HG03108 (cell line): ENCODE data around the gene GRK2.
"Not testable (repeated sequence)": the region's sequence is repeated elsewhere in the genome, so short reads cannot be mapped to it uniquely, and the experiment has no call there.

Experiments used
- ATAC-seq: cut with Tn5 transposase; IDR thresholded peaks from one replicate; pipeline ENCODE4 v1.9.1; 2021; ENCODE audit warnings: moderate library complexity; ENCODE audit not compliant: unreplicated experiment

Gene GRK2

GRCh38 chr11:67253872-67254624, 12.2 kb upstream of the GRK2 start:
- no peak for ATAC-seq

DNA sequence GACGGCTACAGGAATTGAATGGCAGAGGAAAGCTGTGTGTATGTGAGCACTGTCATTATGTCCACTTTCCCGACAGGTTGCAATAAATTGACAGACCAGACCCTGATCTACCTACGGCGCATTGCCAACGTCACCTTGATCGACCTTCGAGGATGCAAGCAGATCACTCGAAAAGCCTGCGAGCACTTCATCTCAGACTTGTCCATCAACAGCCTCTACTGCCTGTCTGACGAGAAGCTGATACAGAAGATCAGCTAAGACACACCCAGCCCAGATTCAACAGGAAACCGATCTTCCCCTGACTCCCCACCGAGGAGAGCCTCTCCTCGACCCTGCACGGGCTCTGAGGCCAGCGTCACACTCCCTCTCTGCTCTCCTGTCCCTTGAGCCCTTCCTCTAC, 11.5 kb upstream of the GRK2 start:
- no peak for ATAC-seq

DNA sequence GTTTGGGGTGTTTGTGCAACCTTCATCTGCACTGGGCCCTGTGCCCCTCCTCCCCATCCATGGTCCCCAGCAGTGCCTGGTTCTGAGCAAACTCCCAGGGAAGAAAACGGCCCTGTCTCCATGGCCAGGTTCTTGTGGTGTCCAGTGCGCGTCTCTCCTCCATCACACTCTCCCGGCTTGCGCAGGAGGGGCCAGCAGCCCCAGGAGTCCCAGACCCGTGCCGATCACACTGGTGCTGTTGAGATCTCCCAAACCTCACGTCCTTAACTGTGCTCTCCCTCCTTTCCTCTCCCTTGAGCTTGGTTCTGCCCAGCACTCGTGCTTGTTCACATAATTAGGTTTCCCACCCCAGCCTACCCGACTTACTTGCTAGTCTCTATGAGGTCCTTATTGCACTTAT, 10.9 kb upstream of the GRK2 start:
- ATAC-seq, result no peak

- ATAC-seq, result no peak
Observed at GRCh38 chr11:67255864-67256263, 10.4 kb upstream of the GRK2 start.

- no peak for ATAC-seq
Observed at GRCh38 chr11:67256477-67257135, 9.7 kb upstream of the GRK2 start.

GRCh38 chr11:67260406-67260805, 5.9 kb upstream of the GRK2 start:
- ATAC-seq, result no peak

DNA sequence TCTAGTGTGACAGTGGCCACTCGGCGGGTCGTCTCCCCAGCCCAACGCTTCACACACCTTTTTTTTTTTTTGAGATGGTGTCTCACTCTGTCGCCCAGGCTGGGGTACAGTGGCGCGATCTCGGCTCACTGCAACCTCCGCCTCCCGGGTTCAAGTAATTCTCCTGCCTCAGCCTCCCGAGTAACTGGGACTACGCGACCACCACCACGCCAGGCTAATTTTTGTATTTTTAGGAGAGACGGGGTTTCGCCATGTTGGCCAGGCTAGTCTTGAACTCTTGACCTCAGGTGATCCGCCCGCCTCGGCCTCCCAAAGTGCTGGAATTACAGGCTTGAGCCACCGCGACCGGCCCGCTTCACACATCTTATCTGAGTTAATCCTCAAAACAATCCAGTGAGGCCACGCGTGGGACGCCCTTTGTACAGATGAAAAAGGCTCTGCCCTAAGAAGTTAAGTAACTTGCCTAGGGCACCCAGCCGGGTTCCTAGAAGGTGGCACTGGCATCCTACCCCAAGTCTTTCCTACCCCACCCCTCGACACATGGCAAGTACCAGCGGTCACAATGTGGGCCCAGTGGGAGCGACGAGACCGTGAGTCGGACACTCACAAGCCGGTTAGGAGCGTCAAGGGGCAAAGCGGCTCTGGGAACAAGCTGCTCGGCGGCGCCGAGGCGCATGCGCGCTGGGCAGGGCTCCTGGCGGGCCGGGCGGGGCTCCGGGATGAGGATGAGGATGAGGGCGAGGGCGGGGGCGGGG, 5.2 kb upstream of the GRK2 start:
- ATAC-seq, result not testable (repeated sequence)

DNA sequence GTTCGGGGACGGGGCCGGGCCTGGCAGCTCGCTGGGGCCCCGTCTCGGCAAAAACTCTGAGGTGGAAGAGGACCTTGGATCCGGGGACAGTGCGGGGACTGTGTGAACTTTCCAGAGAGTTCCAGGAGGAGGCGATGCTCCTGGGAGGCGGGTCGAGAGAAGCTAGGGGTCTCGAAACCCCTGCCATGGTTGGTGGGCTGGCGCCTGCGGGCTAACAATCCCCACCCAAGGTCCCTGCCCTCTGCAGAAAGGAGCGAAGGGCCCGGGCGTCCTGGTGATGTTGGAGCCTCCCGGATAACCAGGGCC, 4.7 kb upstream of the GRK2 start:
- ATAC-seq, result no peak

GRCh38 chr11:67261946-67262681, 4.2 kb upstream of the GRK2 start:
- ATAC-seq, result no peak

DNA sequence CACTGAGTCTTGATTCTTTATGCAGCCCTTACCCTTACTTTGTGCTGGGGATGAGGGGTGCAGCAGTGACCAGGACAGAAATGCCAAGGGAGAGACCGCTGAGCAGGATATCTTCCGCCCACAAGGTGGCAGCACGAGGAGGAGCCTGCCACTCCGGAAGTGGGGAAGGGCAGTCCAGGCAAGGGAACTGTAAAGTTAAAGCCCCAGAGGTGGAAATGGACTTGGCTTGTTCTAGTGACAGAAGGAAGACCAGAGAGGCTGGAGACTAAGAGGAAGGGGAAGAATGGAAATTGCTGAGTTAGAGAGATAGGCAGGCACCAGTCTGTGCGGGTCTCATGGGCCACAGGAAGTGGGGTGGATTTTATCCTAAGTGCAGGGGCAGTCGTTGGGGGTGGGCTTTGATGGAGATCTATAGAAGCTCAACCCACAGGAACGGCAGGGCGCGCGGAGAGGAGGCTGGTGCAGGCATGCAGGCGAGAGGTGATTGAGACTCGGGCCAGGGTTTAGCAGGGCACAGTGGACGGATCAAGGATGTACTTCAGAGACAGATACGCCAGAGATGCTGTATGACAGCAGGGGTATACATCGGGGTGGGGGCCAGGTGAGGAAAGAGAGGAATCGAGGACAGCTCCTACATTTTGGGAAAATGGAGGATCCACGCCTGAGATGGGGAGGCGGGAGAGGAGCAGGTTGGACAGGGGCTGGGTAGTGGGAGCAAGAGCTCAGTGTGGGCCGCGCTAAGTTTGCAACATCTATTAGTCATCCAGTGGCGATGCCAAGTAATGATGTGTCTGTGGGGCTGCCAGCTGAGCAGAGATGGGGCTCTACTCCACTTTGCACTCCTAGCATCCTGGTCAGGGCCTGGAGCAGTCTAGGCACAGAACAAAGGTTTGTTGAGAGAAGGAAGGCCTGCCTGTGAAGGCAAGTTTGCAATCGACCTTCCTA, 3.3 kb upstream of the GRK2 start:
- ATAC-seq, result peak; percentile 34

DNA sequence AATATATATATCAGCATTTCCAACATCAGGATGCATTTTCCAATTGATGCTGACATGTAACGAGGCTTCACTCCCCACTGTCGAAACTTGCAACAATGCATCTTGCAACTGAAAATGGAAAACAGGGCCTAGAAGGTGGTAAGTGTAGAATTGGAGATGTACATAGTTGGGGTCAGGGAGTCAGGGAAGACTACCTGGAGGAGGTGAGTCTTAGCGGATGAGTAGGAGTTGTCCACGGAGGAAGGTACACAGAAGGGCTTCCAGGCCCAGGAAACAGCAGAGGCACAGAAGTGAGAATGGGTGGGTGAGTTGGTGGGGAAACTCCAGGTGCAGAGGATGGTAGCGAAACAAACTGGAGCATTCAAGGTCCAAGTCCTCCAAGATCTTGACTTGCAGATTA, 2.0 kb upstream of the GRK2 start:
- no peak for ATAC-seq

DNA sequence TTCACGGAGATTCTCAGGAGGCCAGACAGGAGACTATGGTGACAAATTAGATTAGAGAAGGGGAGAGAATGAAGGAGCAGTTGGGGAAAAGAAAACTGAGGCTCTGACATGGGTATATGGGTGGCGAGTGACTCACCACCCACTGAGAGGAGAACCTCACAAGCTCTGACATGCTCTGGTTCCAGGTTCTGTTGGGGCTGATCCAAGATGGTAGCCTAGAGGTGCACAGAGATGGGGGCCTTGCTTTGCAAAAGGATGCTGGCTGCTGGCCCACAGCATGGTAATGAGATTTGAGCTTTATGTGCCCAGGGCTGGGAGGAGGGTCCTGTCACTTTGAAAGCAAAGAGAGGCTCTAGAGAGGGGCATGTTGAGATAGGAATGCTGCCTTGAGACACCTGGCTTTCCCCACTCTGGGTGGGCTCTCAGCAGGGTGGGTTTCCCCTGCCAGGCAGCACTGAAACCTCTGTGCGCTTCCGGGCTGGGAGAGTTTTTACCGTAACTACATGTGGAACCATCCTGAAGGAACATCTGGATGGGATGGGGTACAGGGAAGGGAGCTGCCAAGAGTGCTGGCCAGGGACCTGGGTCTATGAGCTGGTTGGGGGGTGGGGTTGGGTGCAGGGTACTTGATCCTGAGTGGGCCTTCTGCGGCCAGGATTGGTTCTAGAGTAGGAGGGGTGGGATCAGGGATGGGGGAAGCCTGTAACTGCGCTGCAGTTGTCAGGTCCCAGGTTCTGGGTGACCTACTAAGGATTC, 1.2 kb upstream of the GRK2 start:
- no peak for ATAC-seq

- ATAC-seq, result peak; percentile 39
Observed at GRCh38 chr11:67265633-67266448, 432 bp upstream of the GRK2 start.

DNA sequence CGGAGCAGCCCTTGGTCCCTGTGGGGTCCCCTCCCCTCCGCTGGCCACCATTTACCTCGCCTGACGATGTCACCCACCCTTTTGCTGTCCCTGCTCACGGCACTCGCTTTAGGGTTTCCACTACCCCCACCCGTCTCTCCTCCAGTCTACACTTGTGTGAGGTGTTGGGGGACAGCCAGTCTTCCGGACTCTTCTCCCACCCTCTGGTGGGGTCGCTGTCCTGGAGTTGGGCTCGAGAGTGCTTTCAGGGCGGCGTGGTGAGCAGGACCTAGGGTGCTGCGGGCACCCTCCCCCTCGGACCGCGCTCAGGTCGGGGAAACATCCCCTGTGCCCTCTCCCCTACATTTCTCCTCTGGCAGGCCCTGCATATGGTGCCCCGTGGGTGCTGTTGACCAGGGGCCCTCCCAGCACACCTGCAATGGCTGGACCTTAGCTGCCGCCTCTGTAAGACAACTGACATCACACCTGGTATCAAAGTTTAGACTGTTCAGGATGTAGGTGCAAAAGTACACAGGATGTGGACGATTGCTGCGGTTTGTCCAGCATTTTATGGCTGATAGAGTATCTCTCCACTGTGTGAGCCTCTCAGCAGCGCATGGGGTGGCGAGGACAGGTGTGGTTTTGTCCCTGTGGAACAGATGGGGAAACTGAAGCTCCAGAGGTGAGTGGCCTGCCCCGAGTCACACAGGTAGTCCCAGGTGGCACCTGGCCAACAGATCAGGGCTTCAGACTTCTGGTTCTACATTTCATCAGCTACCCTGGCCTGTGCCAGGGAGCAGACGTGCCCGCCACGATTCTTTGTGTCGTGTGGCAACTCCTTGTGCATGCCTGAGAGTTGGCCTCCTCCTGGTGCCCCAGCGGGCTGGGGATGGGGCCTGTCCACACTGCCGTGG, 1.2 kb downstream of the GRK2 start:
- no peak for ATAC-seq

- peak; percentile 24 for ATAC-seq
Observed at GRCh38 chr11:67268081-67268961, 2.0 kb downstream of the GRK2 start.

DNA sequence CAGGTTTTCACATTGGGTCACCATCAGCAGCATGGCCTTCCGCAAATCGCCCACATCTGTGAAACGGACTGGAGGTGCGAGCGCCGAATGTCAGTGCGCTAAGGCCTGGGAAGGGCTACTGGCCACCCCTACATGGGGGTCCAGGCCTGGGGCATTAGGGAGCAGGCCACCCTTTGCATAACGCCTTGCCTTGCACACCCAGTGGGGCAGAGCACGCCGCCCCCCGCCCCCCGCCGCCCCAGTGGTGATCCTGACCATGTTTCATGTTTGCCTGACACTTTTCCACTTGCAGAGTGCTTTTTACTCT, 2.6 kb downstream of the GRK2 start:
- no peak for ATAC-seq
